ENCODE data around the gene FLACC1.

Gene FLACC1

GRCh38 chr2:201275069-201275468 is 82.1 kb downstream of the FLACC1 start:
- no peak for DNase-seq

GRCh38 chr2:201273330-201273983 is 83.7 kb downstream of the FLACC1 start:
- DNase-seq = no peak

- DNase-seq = no peak
Observed at GRCh38 chr2:201271917-201272316, 85.2 kb downstream of the FLACC1 start.

GRCh38 chr2:201270293-201271001 is 86.7 kb downstream of the FLACC1 start:
- DNase-seq = no peak

GRCh38 chr2:201269764-201270163 is 87.4 kb downstream of the FLACC1 start:
- no peak for DNase-seq

GRCh38 chr2:201267278-201268030 is 89.7 kb downstream of the FLACC1 start:
- DNase-seq = no peak

GRCh38 chr2:201266629-201267028 is 90.5 kb downstream of the FLACC1 start:
- DNase-seq = no peak

GRCh38 chr2:201264472-201265173 is 92.5 kb downstream of the FLACC1 start:
- DNase-seq = no peak

GRCh38 chr2:201263779-201264178 is 93.4 kb downstream of the FLACC1 start:
- no peak for DNase-seq

- no peak for DNase-seq
Observed at GRCh38 chr2:201262718-201263117, 94.4 kb downstream of the FLACC1 start.

- DNase-seq = no peak
Observed at GRCh38 chr2:201261906-201262305, 95.2 kb downstream of the FLACC1 start.

- DNase-seq = peak; percentile 44
Observed at GRCh38 chr2:201261471-201261870, 95.7 kb downstream of the FLACC1 start.

- peak; percentile 52 for DNase-seq
Observed at GRCh38 chr2:201260302-201260800, 96.8 kb downstream of the FLACC1 start, which contains the start of gene CASP8. Gene CASP8 (plus strand): TSS chr2:201260536. CDS start chr2:201266487, 5,951 bp downstream.

GRCh38 chr2:201258666-201259615 is 98.2 kb downstream of the FLACC1 start:
- DNase-seq = no peak

- peak; percentile 86 for DNase-seq
Observed at GRCh38 chr2:201257956-201258665, 99.0 kb downstream of the FLACC1 start.

GRCh38 chr2:201257381-201257955 is 99.7 kb downstream of the FLACC1 start:
- peak; percentile 31 for DNase-seq

- DNase-seq = no peak
Observed at GRCh38 chr2:201256082-201256481, 101.1 kb downstream of the FLACC1 start.

- no peak for DNase-seq
Observed at GRCh38 chr2:201255408-201256033, 101.6 kb downstream of the FLACC1 start.

GRCh38 chr2:201254081-201254730 is 102.9 kb downstream of the FLACC1 start:
- DNase-seq = no peak

GRCh38 chr2:201250741-201251140 is 106.4 kb downstream of the FLACC1 start:
- DNase-seq = no peak
